ENCODE measurements around the gene MATK. TPM values are rescaled to one million over a fixed set of nuclear protein-coding genes. Genes with fewer than 3 reads are reported as not detected.

MATK gene
- total RNA-seq, 3 donors from 2014 or later: 1.8 to 5.6 (median 5.2) TPM

GRCh38 chr19:3743486-3743885 is 42.7 kb downstream of the MATK start:
- no peak overlapping the region for H3K4me3 ChIP-seq
- H3K36me3 ChIP-seq: no peaks in the 10 kb centered on the region
- H3K4me1 ChIP-seq: no peaks in the 10 kb centered on the region
- H3K27ac ChIP-seq: no peak overlapping the region
- DNase-seq (ENCODE audit: low spot score in 2 of 2): no peak
- no peaks in the 10 kb centered on the region for H3K9me3 ChIP-seq
- intact Hi-C loops (cut with DNase I; ENCODE audit: low total_unique reads): no loop called here
- H3K27me3 ChIP-seq: no peaks in the 10 kb centered on the region
- no peak for TF ChIP-seq POLR2A (IDR thresholded peaks at IDR 0.05)
- no peak for TF ChIP-seq CTCF (IDR thresholded peaks at IDR 0.05)
- TF ChIP-seq POLR2AphosphoS5 (IDR thresholded peaks at IDR 0.05): no peak

- no peaks in the 10 kb centered on the region for H3K4me1 ChIP-seq
- no peak overlapping the region for H3K27ac ChIP-seq
- H3K36me3 ChIP-seq: no peaks in the 10 kb centered on the region
- H3K27me3 ChIP-seq: no peaks in the 10 kb centered on the region
- H3K4me3 ChIP-seq: no peak overlapping the region
- intact Hi-C loops (cut with DNase I; ENCODE audit: low total_unique reads): no loop called here
- no peak for DNase-seq (ENCODE audit: low spot score in 2 of 2)
- no peaks in the 10 kb centered on the region for H3K9me3 ChIP-seq
- no peak for TF ChIP-seq POLR2A (IDR thresholded peaks at IDR 0.05)
- TF ChIP-seq CTCF (IDR thresholded peaks at IDR 0.05): no peak
- TF ChIP-seq POLR2AphosphoS5 (IDR thresholded peaks at IDR 0.05): no peak
These were observed 45.8 kb downstream of the MATK start for GRCh38 chr19:3740431-3740830.

GRCh38 chr19:3738477-3739220 is 47.5 kb downstream of the MATK start:
- H3K4me1 ChIP-seq: no peaks in the 10 kb centered on the region
- no peak overlapping the region for H3K27ac ChIP-seq

GRCh38 chr19:3737487-3738205 is 48.5 kb downstream of the MATK start:
- H3K27me3 ChIP-seq: no peaks in the 10 kb centered on the region
- no peak overlapping the region for H3K27ac ChIP-seq
- H3K9me3 ChIP-seq: no peaks in the 10 kb centered on the region
- TF ChIP-seq POLR2A (IDR thresholded peaks at IDR 0.05) (no peak), CTCF (IDR thresholded peaks at IDR 0.05) (no peak), POLR2AphosphoS5 (IDR thresholded peaks at IDR 0.05) (no peak)
- no peaks in the 10 kb centered on the region for H3K36me3 ChIP-seq
- DNase-seq (ENCODE audit: low spot score in 2 of 2): no peak
- H3K4me1 ChIP-seq: no peaks in the 10 kb centered on the region
- H3K4me3 ChIP-seq: no peak overlapping the region
- intact Hi-C loops (cut with DNase I; ENCODE audit: low total_unique reads): no loop called here

More at GRCh38 chr19:3738477-3739220, 47.5 kb downstream of the MATK start:
- Histone ChIP-seq H3K36me3 (no peaks in the 10 kb centered on the region), H3K9me3 (no peaks in the 10 kb centered on the region), H3K27me3 (no peaks in the 10 kb centered on the region), H3K4me3 (no peak overlapping the region)
- intact Hi-C loops (cut with DNase I; ENCODE audit: low total_unique reads): no loop called here
- TF ChIP-seq CTCF (IDR thresholded peaks at IDR 0.05) (no peak), POLR2A (IDR thresholded peaks at IDR 0.05) (no peak)
- no peak for DNase-seq (ENCODE audit: low spot score in 2 of 2)

GRCh38 chr19:3736106-3736724 is 50.0 kb downstream of the MATK start:
- Histone ChIP-seq H3K4me3 (no peak overlapping the region), H3K27ac (no peak overlapping the region), H3K27me3 (no peaks in the 10 kb centered on the region), H3K4me1 (no peaks in the 10 kb centered on the region), H3K9me3 (no peaks in the 10 kb centered on the region), H3K36me3 (no peaks in the 10 kb centered on the region)
- DNase-seq (ENCODE audit: low spot score in 2 of 2): no peak
- TF ChIP-seq POLR2AphosphoS5 (IDR thresholded peaks at IDR 0.05) (no peak), CTCF (IDR thresholded peaks at IDR 0.05) (no peak), POLR2A (IDR thresholded peaks at IDR 0.05) (no peak)
- intact Hi-C loops (cut with DNase I; ENCODE audit: low total_unique reads): no loop called here
